GM23338 (cell line): ENCODE data around the gene LNX2.

Experiments used
- CREB1 ChIP-seq: fragments of 250-450 bp; sonication (Bioruptor Pico); IDR thresholded peaks from 2 replicates; pipeline ENCODE4 v1.5.0; 2020; ENCODE audit warnings: low read depth, mild to moderate bottlenecking, moderate library complexity
- CTCF ChIP-seq, 2 experiments: fragments of 200-600 bp in 1 of 2; sonication (generic) in 1 of 2; conservative IDR thresholded peaks; 2 replicates each; pipeline versions ENCODE4 v1.5.1 to v1.6.1; 2016 to 2017; ENCODE audit warnings: antibody characterized with exemption in 2 of 2, low read depth in 2 of 2, mild to moderate bottlenecking in 2 of 2, moderate library complexity in 1 of 2
- EZH2 ChIP-seq: fragments of 200-600 bp; sonication (generic); IDR thresholded peaks from one replicate; pipeline ENCODE4 v1.8.0; 2017; ENCODE audit warnings: antibody characterized with exemption, mild to moderate bottlenecking, low read depth; ENCODE audit not compliant: unreplicated experiment
- EZH2phosphoT487 ChIP-seq: fragments of 200-600 bp; sonication (generic); IDR thresholded peaks from one replicate; pipeline ENCODE4 v1.8.1; 2018; ENCODE audit warnings: antibody characterized with exemption; ENCODE audit not compliant: unreplicated experiment
- JUNB ChIP-seq: IDR thresholded peaks from one replicate; pipeline ENCODE4 v1.6.1; 2016; ENCODE audit warnings: antibody characterized with exemption; ENCODE audit not compliant: unreplicated experiment
- NANOG ChIP-seq: IDR thresholded peaks from 2 replicates; pipeline ENCODE4 v1.6.1; 2016; ENCODE audit warnings: antibody characterized with exemption, borderline replicate concordance
- POLR2AphosphoS5 ChIP-seq: IDR thresholded peaks from 2 replicates; pipeline ENCODE4 v1.6.1; 2016; ENCODE audit warnings: antibody characterized with exemption, low read depth
- REST ChIP-seq: IDR thresholded peaks from one replicate; pipeline ENCODE4 v1.6.1; 2018; ENCODE audit warnings: antibody characterized with exemption; ENCODE audit not compliant: unreplicated experiment
- ZNF114 ChIP-seq: fragments of 250-450 bp; sonication (Bioruptor Pico); IDR thresholded peaks from 2 replicates; pipeline ENCODE4 v1.5.0; 2020; ENCODE audit warnings: mild to moderate bottlenecking, moderate library complexity
- ZNF331 ChIP-seq: fragments of 250-450 bp; sonication (Bioruptor Pico); IDR thresholded peaks from 2 replicates; pipeline ENCODE4 v1.5.0; 2020; ENCODE audit warnings: low read depth, mild to moderate bottlenecking, moderate library complexity

- TF ChIP-seq POLR2AphosphoS5 (no peak), CREB1 (CRISPR knock-in tag) (no peak), ZNF331 (CRISPR knock-in tag) (no peak), CTCF (conservative IDR thresholded peaks at IDR 0.05; ENCODE audit: low read depth in 2 of 2) (no peak), NANOG (no peak), ZNF114 (CRISPR knock-in tag) (no peak), JUNB (no peak), REST (no peak), EZH2 (no peak), EZH2phosphoT487 (no peak)
These were observed 37.4 kb upstream of the LNX2 start for GRCh38 chr13:27657724-27658123.
